Measurements from ENCODE around the gene PODXL2.

PODXL2 gene

DNA sequence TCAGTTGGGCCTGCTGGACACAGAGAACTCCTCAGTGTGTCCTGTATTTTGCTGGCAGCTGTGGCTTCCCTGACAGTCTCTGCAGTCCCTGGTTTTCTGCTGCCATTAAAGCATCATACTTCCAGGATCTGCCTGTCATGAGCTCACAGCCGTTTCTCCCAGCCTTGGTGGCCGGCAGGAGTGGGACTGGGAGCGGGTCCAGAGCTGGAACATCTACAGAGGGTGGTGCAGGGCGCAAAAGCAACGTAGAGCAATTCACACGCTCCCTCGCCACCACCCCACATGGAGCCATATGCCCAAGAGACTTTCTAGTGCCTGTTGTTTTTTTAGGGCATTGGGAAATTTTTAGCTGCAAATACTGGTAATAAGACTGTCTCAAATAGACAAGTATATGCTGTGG, 77.3 kb downstream of the PODXL2 start:
- peaks cover 67% of the 10 kb centered on the region for H3K36me3 ChIP-seq (replicated peaks; ENCODE audit: low read depth, low read length)
- no peak overlapping the region for H2AFZ ChIP-seq (ENCODE audit: low read depth, low read length)
- no peak overlapping the region for H3K4me2 ChIP-seq (ENCODE audit: low read length)
- H3K79me2 ChIP-seq (ENCODE audit: low read length) = peaks cover 15% of the 10 kb centered on the region
- no peak overlapping the region for H3K4me3 ChIP-seq (ENCODE audit: low read length)
- no peak overlapping the region for H3K27ac ChIP-seq (ENCODE audit: low read length)
- H3K9ac ChIP-seq (ENCODE audit: low read length) = no peak overlapping the region
- TF ChIP-seq, protein P1, sequence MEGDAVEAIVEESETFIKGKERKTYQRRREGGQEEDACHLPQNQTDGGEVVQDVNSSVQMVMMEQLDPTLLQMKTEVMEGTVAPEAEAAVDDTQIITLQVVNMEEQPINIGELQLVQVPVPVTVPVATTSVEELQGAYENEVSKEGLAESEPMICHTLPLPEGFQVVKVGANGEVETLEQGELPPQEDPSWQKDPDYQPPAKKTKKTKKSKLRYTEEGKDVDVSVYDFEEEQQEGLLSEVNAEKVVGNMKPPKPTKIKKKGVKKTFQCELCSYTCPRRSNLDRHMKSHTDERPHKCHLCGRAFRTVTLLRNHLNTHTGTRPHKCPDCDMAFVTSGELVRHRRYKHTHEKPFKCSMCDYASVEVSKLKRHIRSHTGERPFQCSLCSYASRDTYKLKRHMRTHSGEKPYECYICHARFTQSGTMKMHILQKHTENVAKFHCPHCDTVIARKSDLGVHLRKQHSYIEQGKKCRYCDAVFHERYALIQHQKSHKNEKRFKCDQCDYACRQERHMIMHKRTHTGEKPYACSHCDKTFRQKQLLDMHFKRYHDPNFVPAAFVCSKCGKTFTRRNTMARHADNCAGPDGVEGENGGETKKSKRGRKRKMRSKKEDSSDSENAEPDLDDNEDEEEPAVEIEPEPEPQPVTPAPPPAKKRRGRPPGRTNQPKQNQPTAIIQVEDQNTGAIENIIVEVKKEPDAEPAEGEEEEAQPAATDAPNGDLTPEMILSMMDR (IDR thresholded peaks at IDR 0.05; ENCODE audit: low read depth, low read length) = no peak
- no peaks in the 10 kb centered on the region for H3K9me3 ChIP-seq (ENCODE audit: insufficient read depth, low read length)
- H3K4me1 ChIP-seq (ENCODE audit: low read length) = no peaks in the 10 kb centered on the region
- no peaks in the 10 kb centered on the region for H3K27me3 ChIP-seq (ENCODE audit: low read depth, low read length)
- H4K20me1 ChIP-seq (ENCODE audit: insufficient read depth, low read length) = no peaks in the 10 kb centered on the region

DNA sequence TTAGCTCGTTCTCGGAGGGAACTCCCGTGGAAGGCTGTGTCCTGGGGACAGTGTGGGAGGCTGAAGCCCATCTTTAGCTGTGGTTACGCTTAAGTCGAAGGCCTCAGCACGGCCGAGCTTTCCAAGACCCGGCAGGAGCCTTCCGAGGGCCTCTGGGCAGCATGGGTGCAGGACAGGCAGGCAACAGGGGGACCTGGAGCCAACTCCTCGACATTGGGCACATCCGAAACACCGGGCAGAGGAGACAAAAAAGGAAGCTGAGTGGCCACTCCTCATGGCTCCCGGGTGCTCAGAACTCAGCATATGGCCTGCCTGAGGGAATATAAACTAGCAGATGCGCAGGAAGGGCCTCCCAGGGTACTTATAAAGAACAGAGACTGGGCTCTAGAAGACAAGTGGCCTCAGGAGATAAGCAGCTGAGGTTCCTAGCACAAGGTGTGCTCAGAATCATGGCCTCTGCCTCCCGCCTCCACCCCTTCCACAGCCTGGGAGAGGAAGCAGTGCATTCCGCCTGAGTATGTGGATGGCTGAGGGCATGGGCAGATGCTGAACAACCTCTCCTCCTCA, 77.9 kb downstream of the PODXL2 start:
- no peak overlapping the region for H3K4me2 ChIP-seq (ENCODE audit: low read length)
- H3K27me3 ChIP-seq (ENCODE audit: low read depth, low read length) = no peaks in the 10 kb centered on the region
- TF ChIP-seq EZH2phosphoT487 (IDR thresholded peaks at IDR 0.05; ENCODE audit: low read depth) = no peak
- TF ChIP-seq, protein P1 (IDR thresholded peaks at IDR 0.05; ENCODE audit: low read depth, low read length) = no peak
- no peaks in the 10 kb centered on the region for H3K9me3 ChIP-seq (ENCODE audit: insufficient read depth, low read length)
- H3K79me2 ChIP-seq (ENCODE audit: low read length) = peaks cover 15% of the 10 kb centered on the region
- H3K9ac ChIP-seq (ENCODE audit: low read length) = no peak overlapping the region
- H4K20me1 ChIP-seq (ENCODE audit: insufficient read depth, low read length) = no peaks in the 10 kb centered on the region
- H2AFZ ChIP-seq (ENCODE audit: low read depth, low read length) = no peak overlapping the region
- no peak overlapping the region for H3K4me3 ChIP-seq (ENCODE audit: low read length)
- no peaks in the 10 kb centered on the region for H3K4me1 ChIP-seq (ENCODE audit: low read length)
- peaks cover 65% of the 10 kb centered on the region for H3K36me3 ChIP-seq (replicated peaks; ENCODE audit: low read depth, low read length)
- H3K27ac ChIP-seq (ENCODE audit: low read length) = no peak overlapping the region

DNA sequence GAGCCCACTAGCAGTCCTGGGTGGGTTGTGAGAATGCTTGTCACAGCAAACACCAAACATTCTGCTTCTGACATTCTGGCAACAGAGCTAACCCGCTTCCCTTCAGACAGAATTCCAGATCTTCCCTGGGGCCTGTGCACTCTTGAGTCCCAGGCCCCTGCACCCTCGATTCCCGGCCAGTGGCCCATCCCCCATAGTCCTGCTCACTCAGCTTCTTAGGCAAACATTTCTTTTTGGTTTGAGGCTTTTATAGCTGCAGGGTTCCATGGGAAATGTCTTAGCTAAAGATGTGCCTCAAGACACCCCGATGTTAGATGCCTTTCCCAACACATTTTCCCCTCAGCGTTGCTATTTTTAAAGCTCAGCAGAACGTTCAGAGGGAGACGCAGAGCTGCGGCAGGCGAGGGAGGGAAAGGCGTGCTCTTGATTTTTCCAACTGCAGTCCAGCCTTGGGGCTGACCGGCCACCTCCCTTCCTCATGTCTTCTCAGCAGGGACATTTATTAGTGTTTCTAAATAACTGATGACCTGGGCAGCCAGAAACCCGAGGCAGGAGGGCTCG, 78.9 kb downstream of the PODXL2 start:
- TF ChIP-seq EZH2phosphoT487 (IDR thresholded peaks at IDR 0.05; ENCODE audit: low read depth) = no peak
- TF ChIP-seq, protein P1 (IDR thresholded peaks at IDR 0.05; ENCODE audit: low read depth, low read length) = no peak
- H4K20me1 ChIP-seq (ENCODE audit: insufficient read depth, low read length) = no peaks in the 10 kb centered on the region
- H3K9me3 ChIP-seq (ENCODE audit: insufficient read depth, low read length) = no peaks in the 10 kb centered on the region
- peaks cover 67% of the 10 kb centered on the region for H3K36me3 ChIP-seq (replicated peaks; ENCODE audit: low read depth, low read length)
- H3K79me2 ChIP-seq (ENCODE audit: low read length) = peaks cover 15% of the 10 kb centered on the region
- H3K4me2 ChIP-seq (ENCODE audit: low read length) = no peak overlapping the region
- H2AFZ ChIP-seq (ENCODE audit: low read depth, low read length) = no peak overlapping the region
- no peak overlapping the region for H3K4me3 ChIP-seq (ENCODE audit: low read length)
- no peak overlapping the region for H3K9ac ChIP-seq (ENCODE audit: low read length)
- no peaks in the 10 kb centered on the region for H3K4me1 ChIP-seq (ENCODE audit: low read length)
- H3K27ac ChIP-seq (ENCODE audit: low read length) = no peak overlapping the region
- H3K27me3 ChIP-seq (ENCODE audit: low read depth, low read length) = no peaks in the 10 kb centered on the region

DNA sequence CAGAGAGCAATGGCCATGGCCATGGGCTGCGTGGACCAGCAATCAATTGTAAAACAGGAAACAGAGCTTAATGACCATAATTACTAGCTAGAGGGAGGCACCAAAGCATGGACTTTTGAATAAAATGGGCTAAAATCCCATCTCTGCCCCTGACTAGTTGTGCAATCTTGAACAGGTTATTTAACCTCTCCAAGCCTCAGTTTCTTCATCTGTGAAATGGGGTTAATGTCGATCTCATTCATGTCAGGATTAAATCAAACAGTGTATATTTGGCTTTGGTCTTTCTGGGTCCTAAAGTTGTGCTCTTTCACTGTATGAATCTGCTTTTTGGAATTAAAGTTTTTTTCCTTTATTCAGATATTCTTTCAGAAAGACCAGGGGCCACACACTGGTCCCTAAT, 79.9 kb downstream of the PODXL2 start:
- Histone ChIP-seq H4K20me1 (ENCODE audit: insufficient read depth, low read length) (no peaks in the 10 kb centered on the region), H3K36me3 (replicated peaks; ENCODE audit: low read depth, low read length) (peaks cover 63% of the 10 kb centered on the region), H3K9ac (ENCODE audit: low read length) (no peak overlapping the region), H2AFZ (ENCODE audit: low read depth, low read length) (no peak overlapping the region), H3K79me2 (ENCODE audit: low read length) (peaks cover 5% of the 10 kb centered on the region), H3K9me3 (ENCODE audit: insufficient read depth, low read length) (no peaks in the 10 kb centered on the region), H3K4me2 (ENCODE audit: low read length) (no peak overlapping the region), H3K4me3 (ENCODE audit: low read length) (no peak overlapping the region), H3K27ac (ENCODE audit: low read length) (no peak overlapping the region), H3K4me1 (ENCODE audit: low read length) (no peaks in the 10 kb centered on the region), H3K27me3 (ENCODE audit: low read depth, low read length) (no peaks in the 10 kb centered on the region)
- TF ChIP-seq, protein P1 (IDR thresholded peaks at IDR 0.05; ENCODE audit: low read depth, low read length) = no peak
- no peak for TF ChIP-seq EZH2phosphoT487 (IDR thresholded peaks at IDR 0.05; ENCODE audit: low read depth)

Measured in OCI-LY3 (cell line).